ENCODE data around the gene CDH2.

The CDH2 gene

DNA sequence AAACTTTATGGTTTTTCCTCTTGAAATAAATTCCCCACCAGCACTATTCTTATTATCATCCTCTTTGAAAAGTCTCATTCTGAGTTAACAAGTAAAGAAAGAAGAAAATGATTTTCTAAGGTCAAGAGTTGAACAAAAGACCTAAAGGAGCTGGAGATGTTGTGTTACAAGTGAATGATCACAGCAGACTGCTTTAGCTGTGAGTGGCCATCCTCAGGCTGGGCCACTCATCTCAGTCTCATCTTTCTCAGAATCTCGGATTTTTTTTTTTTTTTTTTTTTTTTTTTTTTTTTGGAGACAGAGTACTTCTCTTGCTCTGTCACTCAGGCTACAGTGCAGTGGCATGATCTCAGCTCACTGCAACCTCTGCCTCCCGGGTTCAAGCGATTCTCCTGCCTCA lies 133.3 kb downstream of the CDH2 start:
- no peak for DNase-seq (ENCODE audit: low read depth)

DNA sequence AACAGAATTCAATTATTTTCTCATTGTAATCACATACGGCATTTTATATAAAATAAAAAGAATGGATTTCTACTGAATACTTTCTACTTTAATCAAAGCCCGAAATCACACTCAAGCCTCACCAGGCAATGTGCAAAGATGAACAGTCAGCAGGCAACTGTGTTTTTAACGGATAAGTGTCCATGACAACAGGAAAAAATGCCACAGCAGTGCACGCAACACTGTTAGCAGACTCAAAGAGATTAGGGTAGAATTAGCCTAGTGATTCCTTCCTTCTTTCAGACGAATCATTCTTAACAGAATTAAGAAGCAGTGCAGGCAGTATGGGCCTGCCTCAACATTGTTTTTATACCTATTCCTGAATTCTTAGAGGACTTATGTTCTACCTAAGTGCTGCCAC lies 135.6 kb downstream of the CDH2 start:
- no peak for DNase-seq (ENCODE audit: low read depth)

DNA sequence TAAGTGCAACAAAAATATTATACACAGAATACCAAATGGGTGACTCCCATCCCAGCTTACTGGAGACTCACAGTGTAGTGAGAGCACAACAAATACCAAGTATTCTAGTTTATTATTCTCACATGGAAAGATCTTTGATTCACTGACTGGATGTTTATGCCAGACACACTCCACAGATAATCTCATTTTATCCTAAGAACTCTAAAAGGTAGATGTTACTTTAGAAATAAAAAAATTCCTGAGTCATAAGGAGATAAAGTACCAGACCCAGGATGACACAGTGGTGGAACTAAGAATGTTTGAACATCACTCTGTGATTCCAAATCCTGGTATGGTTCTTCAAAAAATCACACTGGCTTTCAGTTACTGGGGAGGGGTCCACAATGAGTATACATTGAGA lies 136.2 kb downstream of the CDH2 start:
- no peak for DNase-seq (ENCODE audit: low read depth)

DNA sequence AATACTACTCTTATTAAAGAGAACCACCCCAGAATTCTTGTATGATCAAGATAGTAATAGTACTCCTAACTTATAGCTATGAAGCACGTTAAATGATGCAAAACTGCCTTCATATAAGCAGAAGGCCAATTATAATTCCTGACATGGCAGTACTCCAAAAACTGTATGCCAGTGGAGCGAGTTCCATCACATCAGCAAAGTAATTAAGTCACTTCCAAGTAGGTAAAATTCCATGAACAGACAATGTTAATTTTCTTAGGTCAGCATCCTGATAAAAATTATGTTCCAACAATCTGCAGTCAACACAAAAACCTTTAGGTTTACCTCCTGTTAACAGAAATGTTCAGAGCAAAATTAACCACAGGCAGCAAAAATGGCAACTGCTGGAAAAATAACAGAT lies 136.7 kb downstream of the CDH2 start:
- no peak for DNase-seq (ENCODE audit: low read depth)

DNA sequence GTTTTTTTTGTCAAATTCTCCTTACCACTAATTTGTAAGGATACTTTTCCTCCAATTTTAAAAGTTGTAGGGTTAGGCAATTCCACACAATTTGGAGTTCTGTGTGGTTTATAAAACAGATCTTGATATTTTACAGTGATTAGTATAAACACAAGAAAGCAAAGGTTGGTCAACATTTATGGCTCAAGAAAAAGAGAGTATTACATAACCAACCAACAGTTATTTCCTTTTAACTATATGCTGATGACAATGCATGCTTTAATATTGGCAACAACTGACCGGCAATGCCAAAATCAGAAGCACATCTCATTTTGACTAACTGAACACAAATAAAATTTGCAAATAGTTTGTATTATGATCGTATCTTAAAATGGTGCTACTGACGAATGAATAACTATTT lies 137.2 kb downstream of the CDH2 start:
- no peak for DNase-seq (ENCODE audit: low read depth)

DNA sequence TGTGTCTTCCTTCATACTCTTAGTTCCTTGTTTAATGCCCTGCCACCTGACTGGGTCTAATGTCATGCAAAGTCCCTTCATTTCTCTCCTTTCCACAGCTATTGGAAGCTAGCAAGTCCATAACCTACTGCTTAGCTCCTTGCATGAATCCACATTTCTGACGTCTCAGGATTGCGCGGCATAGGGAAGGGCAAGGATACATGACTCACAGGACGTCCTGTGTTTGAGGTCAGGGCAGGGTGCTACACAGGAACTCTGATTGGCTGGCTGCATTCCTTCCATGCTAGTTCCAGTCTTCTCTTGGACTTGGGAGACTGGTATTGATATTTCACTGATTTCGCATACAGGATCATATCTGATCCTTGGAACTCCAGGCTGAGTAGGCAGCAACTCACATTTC lies 137.9 kb downstream of the CDH2 start:
- no peak for DNase-seq (ENCODE audit: low read depth)

DNA sequence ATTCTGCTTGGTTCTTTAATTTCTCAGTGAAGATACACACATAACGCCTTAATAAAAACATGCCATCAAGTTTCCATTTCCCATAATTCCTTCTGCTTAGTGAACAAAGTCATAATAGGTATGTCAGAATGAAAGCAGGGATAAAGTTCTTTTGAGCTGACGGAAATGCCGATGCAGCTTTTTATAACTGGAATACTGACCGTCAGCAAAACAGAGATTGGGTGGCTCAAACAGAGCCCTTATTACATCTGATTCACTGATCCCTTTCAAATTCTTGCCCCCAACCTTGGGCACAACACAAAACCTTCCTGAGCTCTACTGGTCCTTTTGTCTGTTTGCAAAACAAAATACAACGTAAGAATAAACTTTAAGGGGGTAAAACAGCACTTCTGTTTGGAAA lies 140.4 kb downstream of the CDH2 start:
- DNase-seq (ENCODE audit: low read depth): no peak

DNA sequence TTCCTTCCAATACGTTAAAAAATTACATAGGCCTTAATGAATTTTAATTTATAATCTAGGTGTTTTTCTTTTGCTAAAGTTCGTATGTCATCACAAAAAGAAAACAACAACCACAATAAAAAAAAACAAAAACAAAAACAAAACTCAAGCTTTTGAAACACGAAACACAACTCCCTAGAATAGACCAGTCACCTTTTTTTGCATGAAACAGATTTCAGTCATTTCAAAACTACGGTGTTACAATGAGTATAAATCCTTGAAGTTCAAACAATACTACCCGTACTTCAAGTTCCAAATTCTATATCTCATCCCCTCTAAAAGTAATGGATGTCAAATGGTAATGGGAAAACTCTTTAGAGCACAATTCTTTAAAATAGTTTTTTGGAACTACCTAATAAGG lies 142.4 kb downstream of the CDH2 start:
- no peak for DNase-seq (ENCODE audit: low read depth)

DNA sequence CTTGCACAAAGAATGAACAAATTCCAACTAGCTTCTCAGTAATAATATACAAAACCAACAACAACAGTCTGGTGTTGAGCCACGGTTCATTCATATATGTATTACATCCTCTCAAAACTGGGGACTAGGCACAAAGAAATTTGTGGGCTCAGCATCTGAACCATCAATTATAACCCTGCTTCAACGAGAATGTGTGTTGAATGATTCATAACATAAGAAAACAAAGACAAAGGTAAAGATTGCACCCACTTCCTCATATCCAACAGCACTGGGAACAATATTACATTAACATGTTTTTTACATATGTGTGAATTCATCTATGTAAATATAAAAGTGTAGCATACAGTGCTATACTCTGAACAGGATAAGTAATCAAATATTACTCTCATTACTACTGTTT lies 144.8 kb downstream of the CDH2 start:
- no peak for DNase-seq (ENCODE audit: low read depth)

DNA sequence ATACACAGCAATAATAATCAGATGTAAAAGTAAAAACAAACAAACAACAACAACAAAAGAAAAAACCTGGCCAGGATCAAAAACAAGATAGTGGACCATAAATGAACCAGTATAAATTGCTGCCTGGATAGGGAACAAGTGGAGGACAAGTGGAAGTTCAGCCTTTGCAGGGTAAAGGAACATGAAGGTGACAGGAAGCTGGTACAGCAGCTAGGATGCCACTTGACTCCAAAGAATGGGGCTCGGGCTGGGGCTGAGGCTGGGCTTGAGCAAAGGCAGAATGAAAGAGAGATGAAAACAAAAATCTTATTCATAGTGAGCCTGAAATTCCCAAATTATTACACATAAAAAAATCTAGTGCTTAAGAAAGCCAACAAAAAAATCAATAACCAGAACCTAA lies 146.5 kb downstream of the CDH2 start:
- no peak for DNase-seq (ENCODE audit: low read depth)

DNA sequence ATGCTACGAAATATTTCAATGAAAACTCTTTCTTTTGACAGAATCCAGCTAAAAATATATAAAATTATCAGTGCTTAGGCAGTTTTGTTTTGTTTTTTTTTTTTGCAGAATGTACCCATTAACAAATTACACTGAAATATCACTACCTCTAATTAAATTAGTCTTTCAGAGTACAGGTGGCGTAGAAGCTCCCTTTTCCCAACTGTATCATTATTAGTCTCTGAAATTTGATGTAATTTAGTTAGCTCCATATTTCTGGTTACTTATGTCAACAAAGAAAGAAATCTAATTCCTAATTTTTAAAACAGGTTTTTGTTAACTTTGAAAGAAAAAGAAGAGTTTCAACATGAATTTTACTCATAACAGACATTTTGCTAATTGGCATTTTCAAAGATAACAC lies 149.2 kb downstream of the CDH2 start:
- no peak for DNase-seq (ENCODE audit: low read depth)

DNA sequence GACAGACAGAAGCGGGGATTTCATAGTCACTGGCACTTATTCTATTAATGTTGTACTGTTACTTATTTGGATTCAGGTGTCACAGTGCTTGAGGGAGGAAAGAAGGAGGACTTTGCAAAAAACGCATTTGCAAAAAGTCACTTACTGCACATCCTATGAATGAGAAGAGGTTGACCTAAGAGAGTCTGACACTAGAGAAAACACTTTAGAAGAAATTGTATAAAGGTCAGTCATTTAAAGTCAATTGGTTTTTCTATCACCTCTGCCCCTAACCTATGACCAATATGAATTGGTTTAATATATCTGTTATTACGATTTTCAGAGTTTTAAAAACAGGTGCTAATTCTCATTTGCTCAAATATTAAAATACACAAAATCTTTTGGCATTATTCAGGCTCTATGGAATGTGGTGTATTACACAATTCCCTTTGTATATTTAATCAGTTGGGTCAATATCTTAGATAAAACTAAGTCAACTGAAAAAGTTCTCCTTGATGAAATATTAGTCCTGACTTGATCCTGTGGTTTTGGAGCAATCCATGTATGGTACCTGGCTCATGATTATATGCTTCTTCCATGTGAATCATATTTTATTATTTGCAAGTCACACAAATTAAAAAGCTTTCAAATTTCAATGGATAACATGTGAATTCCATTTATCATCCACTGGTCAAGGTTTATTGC lies 157.4 kb downstream of the CDH2 start:
- no peak for DNase-seq (ENCODE audit: low read depth)

DNA sequence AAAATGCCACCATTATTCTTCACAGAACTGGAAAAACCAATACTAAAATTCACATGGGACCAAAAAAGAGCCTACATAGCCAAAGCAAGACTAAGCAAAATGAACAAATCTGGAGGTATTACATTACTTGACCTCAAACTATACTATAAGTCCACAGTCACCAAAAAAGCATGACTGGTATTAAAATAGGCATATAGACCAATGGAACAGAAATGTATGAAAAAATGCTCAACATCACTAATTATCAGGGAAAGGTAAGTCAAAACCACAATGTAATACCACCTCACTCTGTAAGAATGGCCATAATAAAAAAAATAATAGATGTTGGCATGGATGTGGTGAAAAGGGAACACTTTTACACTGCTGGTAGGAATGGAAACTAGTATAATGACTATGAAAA lies 158.6 kb downstream of the CDH2 start:
- DNase-seq (ENCODE audit: low read depth): no peak

DNA sequence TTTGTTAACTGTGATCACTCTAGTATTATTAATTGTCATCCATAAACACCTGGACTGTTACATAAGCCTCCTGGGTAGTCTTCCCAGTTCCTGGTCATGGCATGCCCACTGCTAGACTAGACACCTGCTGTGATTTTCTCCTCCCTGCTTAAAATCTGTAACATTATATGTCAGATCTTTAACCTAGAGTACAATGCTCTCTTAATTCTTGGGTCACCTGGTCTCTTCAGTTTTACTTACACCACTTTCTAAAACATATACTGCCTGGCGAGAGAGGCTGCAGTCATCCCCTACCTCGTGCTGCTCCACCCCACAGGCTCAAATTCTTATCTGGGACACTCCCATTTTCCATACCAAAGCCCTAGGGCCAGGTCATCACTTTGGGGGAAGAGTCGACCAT lies 161.3 kb downstream of the CDH2 start:
- DNase-seq (ENCODE audit: low read depth): no peak

DNA sequence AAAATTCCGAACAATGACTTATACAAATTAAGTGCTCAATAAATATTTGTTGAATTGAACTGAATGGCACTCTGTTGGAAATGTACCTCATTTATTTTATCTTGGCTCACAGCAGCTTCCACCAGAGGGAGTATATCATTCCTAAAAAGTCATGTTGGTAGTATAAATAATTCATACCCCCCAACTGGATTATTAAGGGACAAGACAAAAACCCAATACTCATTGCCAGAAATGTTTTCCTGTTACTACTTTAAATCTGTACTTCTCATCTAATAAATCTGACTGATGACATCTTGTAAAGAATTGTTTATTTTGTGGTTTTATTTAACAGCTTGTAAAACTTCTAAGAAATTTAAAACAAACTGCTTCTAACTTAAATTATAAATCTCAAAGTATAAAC lies 163.9 kb downstream of the CDH2 start:
- DNase-seq (ENCODE audit: low read depth): no peak

DNA sequence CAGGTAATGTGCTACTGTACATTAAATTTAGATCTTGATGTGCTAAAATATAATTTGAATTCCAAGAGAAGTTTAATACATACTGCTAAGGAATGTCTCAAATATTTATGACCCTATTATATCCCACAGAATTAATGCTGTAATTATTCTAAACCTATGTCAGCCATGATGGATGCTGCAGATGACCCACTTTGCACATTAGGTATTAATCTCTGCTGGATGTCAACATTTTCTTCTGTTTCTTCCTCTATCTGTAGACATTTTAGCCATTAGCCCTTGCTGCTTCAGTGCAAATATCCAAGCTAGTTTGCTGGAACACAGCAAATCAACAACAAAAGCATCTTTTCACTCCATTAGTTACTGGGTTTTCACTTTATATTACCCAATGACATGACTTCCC lies 164.6 kb downstream of the CDH2 start:
- DNase-seq (ENCODE audit: low read depth): no peak

DNA sequence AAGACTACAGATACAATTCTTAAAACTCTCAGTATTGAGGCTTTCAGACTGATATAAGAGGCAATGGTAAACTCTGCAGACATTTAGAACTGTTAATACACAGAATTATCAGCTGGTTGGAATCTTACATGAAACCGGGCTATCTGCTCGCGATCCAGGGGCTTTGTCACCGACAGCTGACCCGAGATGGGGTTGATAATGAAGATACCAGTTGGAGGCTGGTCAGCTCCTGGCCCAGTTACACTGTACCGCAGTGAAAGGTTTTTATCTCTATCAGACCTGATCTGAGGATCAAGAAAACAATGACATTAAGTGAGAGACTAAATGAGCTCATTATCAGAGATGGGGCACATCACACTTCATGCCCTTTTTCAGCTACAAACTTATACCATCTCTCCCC lies 167.3 kb downstream of the CDH2 start:
- DNase-seq (ENCODE audit: low read depth): no peak

DNA sequence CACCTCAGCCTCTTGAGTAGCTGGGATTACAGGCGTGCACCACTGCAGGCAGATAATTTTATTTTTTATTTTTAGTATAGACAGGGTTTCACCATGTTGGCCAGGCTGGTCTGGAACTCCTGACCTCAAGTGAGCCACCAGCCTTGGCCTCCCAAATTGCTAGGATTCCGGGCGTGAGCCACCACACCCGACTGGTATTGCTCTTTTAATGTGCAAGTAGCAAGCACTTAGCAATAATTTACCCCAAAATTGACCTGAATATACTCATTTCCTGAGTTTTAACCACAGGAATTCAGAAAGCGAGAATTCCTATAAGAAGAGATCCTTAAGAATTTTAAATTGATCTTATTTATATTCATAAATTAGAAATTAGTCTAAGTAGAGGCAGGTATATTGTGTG lies 169.1 kb downstream of the CDH2 start:
- DNase-seq (ENCODE audit: low read depth): no peak

DNA sequence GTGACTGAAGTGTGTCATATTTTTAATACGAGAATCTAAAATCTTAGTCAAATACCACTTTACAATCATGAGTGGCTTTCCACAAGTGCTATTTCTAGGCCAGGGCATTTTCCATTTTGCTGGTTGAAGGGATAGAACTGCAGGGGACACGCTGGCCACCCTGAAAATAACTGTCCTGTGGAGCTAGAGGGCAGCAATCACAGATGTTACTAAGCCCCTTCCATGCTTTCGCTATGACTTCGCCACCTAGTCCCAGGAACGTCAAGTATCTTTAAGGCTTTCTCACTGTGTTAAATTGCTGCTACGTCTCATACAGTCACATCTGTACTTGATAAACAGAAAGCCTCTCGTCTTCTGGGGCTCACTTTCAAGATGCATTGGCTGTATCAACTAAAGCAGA lies 171.8 kb downstream of the CDH2 start:
- DNase-seq (ENCODE audit: low read depth): no peak

DNA sequence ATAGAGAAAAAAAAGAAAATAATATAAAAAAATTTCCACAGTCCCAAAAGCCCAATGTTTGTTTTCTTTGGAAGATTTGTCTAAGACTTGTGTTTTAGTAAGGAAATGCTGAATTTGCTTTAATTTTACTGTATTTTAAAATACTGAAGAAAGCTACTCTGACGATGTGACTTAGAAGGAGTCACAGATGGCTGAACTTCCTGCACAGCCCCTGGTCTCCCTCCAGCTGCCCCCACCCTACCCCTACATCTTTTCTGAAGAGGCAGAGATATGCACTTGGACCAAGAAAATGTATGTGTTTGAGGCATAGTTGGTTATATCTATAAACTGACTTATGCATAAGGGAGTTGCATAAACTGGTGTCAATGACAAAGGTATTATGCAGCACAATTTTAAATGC lies 172.3 kb downstream of the CDH2 start:
- DNase-seq (ENCODE audit: low read depth): no peak

DNA sequence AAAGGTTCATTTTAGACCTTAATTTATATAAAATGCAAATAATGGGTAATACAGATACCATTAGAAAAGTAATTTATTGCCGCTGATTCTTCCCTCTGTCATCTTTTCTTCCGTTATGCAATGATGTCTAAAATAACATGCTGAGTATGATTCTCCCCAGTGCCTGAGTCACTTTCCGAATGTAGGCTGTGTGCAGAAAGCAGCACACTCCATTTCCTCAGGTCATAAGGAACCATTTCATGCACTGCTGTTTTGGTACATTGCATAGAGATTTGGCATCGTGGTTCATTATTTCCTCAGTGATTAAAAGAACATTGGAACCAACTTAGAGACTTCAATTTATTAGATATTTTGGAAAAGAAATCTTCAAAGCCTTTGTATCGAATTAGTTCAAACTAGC lies 173.5 kb downstream of the CDH2 start:
- DNase-seq (ENCODE audit: low read depth): no peak

DNA sequence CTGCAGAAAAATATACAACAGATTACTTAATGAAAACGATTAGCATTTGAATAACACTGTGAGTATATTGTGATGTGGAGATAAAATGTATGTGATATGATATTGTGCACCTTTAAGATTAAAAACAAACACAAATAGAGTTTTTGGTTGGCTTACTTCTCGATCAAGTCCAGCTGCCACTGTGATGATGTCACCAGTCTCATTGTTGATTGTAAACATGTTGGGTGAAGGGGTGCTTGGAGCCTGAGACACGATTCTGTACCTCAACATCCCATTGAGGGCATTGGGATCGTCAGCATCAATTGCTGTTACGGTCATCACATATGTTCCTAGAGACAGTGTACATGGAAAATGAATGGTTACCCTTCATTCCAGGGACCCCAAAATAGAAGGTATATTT lies 174.1 kb downstream of the CDH2 start:
- DNase-seq (ENCODE audit: low read depth): no peak

DNA sequence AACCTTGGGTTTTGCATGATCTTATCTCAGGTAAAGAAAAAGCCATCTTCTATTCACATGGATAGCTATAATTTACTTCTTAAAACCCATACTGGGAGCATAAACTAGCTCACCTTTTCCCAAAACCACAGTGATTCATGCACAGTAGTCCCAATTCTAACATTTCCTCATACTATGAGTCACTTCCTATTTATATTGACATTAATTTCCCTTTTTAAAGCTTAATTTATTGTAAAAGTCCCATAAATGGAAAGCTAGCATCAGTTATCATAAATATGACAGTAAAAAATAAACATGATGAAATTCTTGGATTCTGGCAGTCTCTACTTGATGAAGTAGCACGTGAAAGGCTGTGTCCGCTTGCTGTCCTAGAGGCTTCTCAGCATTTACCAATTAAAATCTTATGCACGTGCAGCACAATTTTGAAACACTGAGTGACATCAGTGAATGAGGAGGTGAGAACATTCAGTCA lies 180.1 kb downstream of the CDH2 start:
- no peak for DNase-seq (ENCODE audit: low read depth)

DNA sequence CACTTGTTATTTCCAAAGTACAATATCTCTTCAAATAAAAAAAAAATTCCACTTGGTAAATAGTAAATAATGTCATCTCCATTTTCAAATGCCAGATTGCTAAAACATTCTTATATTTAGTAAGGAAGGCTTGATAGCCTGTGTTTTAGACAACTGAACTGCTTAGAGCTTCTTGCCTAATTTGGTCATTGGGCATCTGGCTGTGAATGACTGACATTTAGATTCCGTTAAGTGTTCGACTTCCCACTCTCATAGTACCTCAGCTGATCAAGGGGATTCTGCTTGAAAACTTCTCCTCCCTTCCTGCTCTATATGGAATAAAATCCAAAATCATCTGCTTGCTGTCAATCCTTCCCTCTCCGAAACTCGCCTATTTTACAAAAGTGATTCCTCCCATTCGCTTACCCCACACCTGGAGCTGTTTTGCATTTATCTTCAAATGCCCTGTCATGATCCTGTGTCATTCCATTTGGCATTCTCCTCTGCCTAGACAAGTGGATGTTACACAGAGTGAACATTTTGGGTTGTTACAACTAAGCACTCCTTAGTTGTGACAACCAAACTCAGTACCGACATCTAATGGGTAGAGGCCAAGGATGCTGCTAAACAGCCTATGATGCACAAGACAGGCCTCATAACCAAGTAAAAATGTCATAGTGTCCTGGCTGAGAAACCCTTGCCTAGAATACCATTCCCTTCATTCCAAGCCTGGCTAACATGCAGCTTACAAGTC lies 181.0 kb downstream of the CDH2 start:
- DNase-seq (ENCODE audit: low read depth): no peak
